IMR-90 (cell line): Measurements from ENCODE around the gene PEF1. TPM values are rescaled to one million over a fixed set of nuclear protein-coding genes. Genes with fewer than 3 reads are reported as not detected.

ENCODE experiments used
- ATAC-seq: fragments of 200-7000 bp; cut with Tn5 transposase; 2 replicates; pipeline ENCODE4 v1.9.1; 2020; ENCODE audit warnings: low read depth, mild to moderate bottlenecking, moderate library complexity
- BruUV-seq: library from RNA; stranded (reverse); fragments of 400-500 nt; replicated peaks from 2 replicates; lab custom pipeline; 2021; lab: Mats Ljungman, UMichigan
- CTCF ChIA-PET: fragments of 300-600 bp; formaldehyde crosslinking; extraction: SDS; loops from one replicate; lab custom pipeline; 2021; ENCODE audit warnings: antibody characterized with exemption; lab: Yijun Ruan, JAX
- POLR2A ChIA-PET: fragments of 300-600 bp; sonication (Branson Sonifier 250); formaldehyde crosslinking; loops from one replicate; lab custom pipeline; 2022; ENCODE audit warnings: antibody characterized with exemption; ENCODE audit not compliant: unreplicated experiment; lab: Charles Lee
- DNase-seq: peaks from one replicate; pipeline ENCODE4 v3.0.0; 2013
- H2AFZ ChIP-seq: replicated peaks from 2 replicates; pipeline ENCODE3; 2013; ENCODE audit warnings: low read length, mild to moderate bottlenecking; ENCODE audit not compliant: poor library complexity
- H2AK5ac ChIP-seq: 2 replicates; pipeline ENCODE4 v1.6.1; 2013; ENCODE audit warnings: low read depth, low read length, inconsistent platforms
- H2AK9ac ChIP-seq: replicated peaks from 2 replicates; pipeline ENCODE3; 2013; ENCODE audit warnings: mild to moderate bottlenecking, low read depth, low read length, moderate library complexity; ENCODE audit not compliant: poor library complexity
- H2BK120ac ChIP-seq: 2 replicates; pipeline ENCODE4 v1.6.1; 2013; ENCODE audit warnings: low read depth, low read length, inconsistent platforms
- H2BK15ac ChIP-seq: 3 replicates; pipeline ENCODE4 v1.6.1; 2013; ENCODE audit warnings: low read depth, low read length, inconsistent platforms
- H2BK20ac ChIP-seq: 2 replicates; pipeline ENCODE4 v1.6.1; 2013; ENCODE audit warnings: low read depth, mild to moderate bottlenecking, inconsistent platforms, low read length, moderate library complexity
- H2BK5ac ChIP-seq: 2 replicates; pipeline ENCODE4 v1.6.1; 2013; ENCODE audit warnings: mild to moderate bottlenecking, low read depth, low read length, inconsistent platforms; ENCODE audit not compliant: poor library complexity, severe bottlenecking
- H3K14ac ChIP-seq: replicated peaks from 2 replicates; pipeline ENCODE4 v1.6.1; 2013; ENCODE audit warnings: low read depth, low read length, inconsistent platforms
- H3K18ac ChIP-seq: 2 replicates; pipeline ENCODE4 v1.6.1; 2013; ENCODE audit warnings: low read depth, low read length, control low read depth
- H3K23ac ChIP-seq: 2 replicates; pipeline ENCODE4 v1.6.1; 2013; ENCODE audit warnings: low read depth, low read length, inconsistent platforms
- H3K27ac ChIP-seq: 2 replicates; pipeline ENCODE4 v1.5.1; 2013; ENCODE audit warnings: mild to moderate bottlenecking, control low read depth, low read length; ENCODE audit not compliant: insufficient read depth
- H3K27me3 ChIP-seq: 2 replicates; pipeline ENCODE4 v1.6.1; 2013; ENCODE audit warnings: low read length; ENCODE audit not compliant: control insufficient read depth, insufficient read depth
- H3K36me3 ChIP-seq: 2 replicates; pipeline ENCODE4 v1.6.1; 2013; ENCODE audit warnings: low read length, mixed read lengths; ENCODE audit not compliant: control insufficient read depth, insufficient read depth
- H3K4ac ChIP-seq: 2 replicates; pipeline ENCODE4 v1.6.1; 2013; ENCODE audit warnings: low read depth, low read length, inconsistent platforms
- H3K4me1 ChIP-seq: 2 replicates; pipeline ENCODE4 v1.6.1; 2013; ENCODE audit warnings: low read length, mixed read lengths; ENCODE audit not compliant: control insufficient read depth, insufficient read depth
- H3K4me2 ChIP-seq: 2 replicates; pipeline ENCODE4 v1.6.1; 2013; ENCODE audit warnings: low read depth, mild to moderate bottlenecking, control low read depth, low read length, moderate library complexity
- H3K4me3 ChIP-seq: 2 replicates; pipeline ENCODE4 v1.5.1; 2013; ENCODE audit warnings: low read depth, mild to moderate bottlenecking, control low read depth, low read length, moderate library complexity; ENCODE audit not compliant: insufficient read depth
- H3K56ac ChIP-seq: 2 replicates; pipeline ENCODE4 v1.6.1; 2013; ENCODE audit warnings: low read length, inconsistent platforms; ENCODE audit not compliant: insufficient read depth; ENCODE audit errors: extremely low read depth
- H3K79me1 ChIP-seq, 2 experiments: 2 replicates each; pipeline ENCODE4 v1.6.1; 2013; ENCODE audit warnings: low read length in 2 of 2, inconsistent platforms in 1 of 2, low read depth in 1 of 2
- H3K9ac ChIP-seq: 2 replicates; pipeline ENCODE4 v1.6.1; 2013; ENCODE audit warnings: low read depth, low read length, control low read depth
- H3K9me1 ChIP-seq: 2 replicates; pipeline ENCODE4 v1.6.1; 2013; ENCODE audit warnings: low read length, inconsistent platforms; ENCODE audit not compliant: insufficient read depth
- H3K9me3 ChIP-seq: 2 replicates; pipeline ENCODE4 v1.6.1; 2013; ENCODE audit warnings: low read length; ENCODE audit not compliant: control insufficient read depth, insufficient read depth
- H4K20me1 ChIP-seq: 2 replicates; pipeline ENCODE4 v1.6.1; 2013; ENCODE audit warnings: low read length, inconsistent platforms; ENCODE audit not compliant: insufficient read depth
- H4K5ac ChIP-seq: 2 replicates; pipeline ENCODE4 v1.6.1; 2013; ENCODE audit warnings: mild to moderate bottlenecking, low read depth, low read length, control low read depth
- H4K8ac ChIP-seq, 2 experiments: 2 replicates each; pipeline ENCODE4 v1.6.1; 2013; ENCODE audit warnings: low read depth in 2 of 2, low read length in 2 of 2, control low read depth in 1 of 2, inconsistent platforms in 1 of 2
- H4K91ac ChIP-seq: 2 replicates; pipeline ENCODE4 v1.6.1; 2013; ENCODE audit warnings: low read depth, low read length, inconsistent platforms; ENCODE audit not compliant: insufficient read depth
- CHD1 ChIP-seq: IDR thresholded peaks from 2 replicates; pipeline ENCODE4 v1.6.1; 2012; ENCODE audit warnings: low read depth, low read length, improper control_type of control experiment
- FOS ChIP-seq: fragments of 150-350 bp; IDR thresholded peaks from 2 replicates; pipeline ENCODE4 v1.6.1; 2016; ENCODE audit warnings: low read depth, low read length
- MAFK ChIP-seq: IDR thresholded peaks from 2 replicates; pipeline ENCODE4 v1.6.1; 2012; ENCODE audit warnings: low read depth, low read length, improper control_type of control experiment
- MAZ ChIP-seq: IDR thresholded peaks from 2 replicates; pipeline ENCODE4 v1.6.1; 2012; ENCODE audit warnings: low read depth, mild to moderate bottlenecking, low read length, improper control_type of control experiment, moderate library complexity, borderline replicate concordance
- NFE2L2 ChIP-seq: fragments of 150-350 bp; IDR thresholded peaks from 2 replicates; pipeline ENCODE4 v1.6.1; 2016; ENCODE audit warnings: low read depth, mild to moderate bottlenecking, low read length
- POLR2A ChIP-seq: IDR thresholded peaks from 2 replicates; pipeline ENCODE4 v1.6.1; 2012; ENCODE audit warnings: mild to moderate bottlenecking, low read depth, low read length
- RAD21 ChIP-seq: IDR thresholded peaks from 2 replicates; pipeline ENCODE4 v1.6.1; 2012; ENCODE audit warnings: low read length, improper control_type of control experiment
- RFX5 ChIP-seq: IDR thresholded peaks from 2 replicates; pipeline ENCODE4 v1.8.0; 2012; ENCODE audit warnings: low read depth, mild to moderate bottlenecking, low read length, moderate library complexity
- SMC3 ChIP-seq: fragments of 150-350 bp; IDR thresholded peaks from 2 replicates; pipeline ENCODE4 v1.6.1; 2016; ENCODE audit warnings: low read depth, mild to moderate bottlenecking, antibody characterized with exemption, low read length, moderate library complexity
- WGBS, 2 experiments: methylation state at CpG; one replicate each; pipeline versions ENCODE4 v1.1.5 to v1.1.7; 2013; ENCODE audit warnings: missing lambda C conversion rate in 2 of 2; ENCODE audit not compliant: insufficient read length in 1 of 2; ENCODE audit errors: extremely low coverage in 2 of 2; 5-methylcytosine and 5-hydroxymethylcytosine counted together
- dilution Hi-C: fragments of 300-500 bp; cut with HindIII; formaldehyde crosslinking; loops from one replicate; pipeline ENCODE4 v1.14.3; 2018; ENCODE audit warnings: low sequenced_read_pairs; ENCODE audit not compliant: unreplicated experiment
- in situ Hi-C: fragments of 300-500 bp; cut with MboI; formaldehyde crosslinking; loops from 3 replicates; pipeline ENCODE4 v1.14.3; 2019; ENCODE audit warnings: low sequenced_read_pairs, inconsistent platforms, mixed read lengths
- intact Hi-C: fragments of 100-400 bp; cut with micrococcal nuclease; formaldehyde crosslinking; loops from 2 replicates; pipeline ENCODE4 v1.10.0; 2022
- polyA plus RNA-seq, 3 experiments: library from polyadenylated mRNA; depleted of rRNA; stranded (reverse); fragments of >200 nt; gene quantifications; 2 replicates each; pipeline ENCODE4 v1.2.3, GENCODE V29; 2012; ENCODE audit warnings: low replicate concordance in 1 of 3
- total RNA-seq: library from RNA; depleted of rRNA; stranded (reverse); fragments of >200 nt; gene quantifications from 2 replicates; pipeline ENCODE4 v1.2.3, GENCODE V29; 2012
- TF ChIP-seq, protein P1 (sequence below): conservative IDR thresholded peaks from 2 replicates; pipeline ENCODE4 v1.5.1; 2012; ENCODE audit warnings: mild to moderate bottlenecking, low read depth, low read length, improper control_type of control experiment

The PEF1 gene
- total and polyA plus RNA-seq, 2 of the 4 experiments (the other 2 are of a cell fraction) = 84.2 to 104 TPM

DNA sequence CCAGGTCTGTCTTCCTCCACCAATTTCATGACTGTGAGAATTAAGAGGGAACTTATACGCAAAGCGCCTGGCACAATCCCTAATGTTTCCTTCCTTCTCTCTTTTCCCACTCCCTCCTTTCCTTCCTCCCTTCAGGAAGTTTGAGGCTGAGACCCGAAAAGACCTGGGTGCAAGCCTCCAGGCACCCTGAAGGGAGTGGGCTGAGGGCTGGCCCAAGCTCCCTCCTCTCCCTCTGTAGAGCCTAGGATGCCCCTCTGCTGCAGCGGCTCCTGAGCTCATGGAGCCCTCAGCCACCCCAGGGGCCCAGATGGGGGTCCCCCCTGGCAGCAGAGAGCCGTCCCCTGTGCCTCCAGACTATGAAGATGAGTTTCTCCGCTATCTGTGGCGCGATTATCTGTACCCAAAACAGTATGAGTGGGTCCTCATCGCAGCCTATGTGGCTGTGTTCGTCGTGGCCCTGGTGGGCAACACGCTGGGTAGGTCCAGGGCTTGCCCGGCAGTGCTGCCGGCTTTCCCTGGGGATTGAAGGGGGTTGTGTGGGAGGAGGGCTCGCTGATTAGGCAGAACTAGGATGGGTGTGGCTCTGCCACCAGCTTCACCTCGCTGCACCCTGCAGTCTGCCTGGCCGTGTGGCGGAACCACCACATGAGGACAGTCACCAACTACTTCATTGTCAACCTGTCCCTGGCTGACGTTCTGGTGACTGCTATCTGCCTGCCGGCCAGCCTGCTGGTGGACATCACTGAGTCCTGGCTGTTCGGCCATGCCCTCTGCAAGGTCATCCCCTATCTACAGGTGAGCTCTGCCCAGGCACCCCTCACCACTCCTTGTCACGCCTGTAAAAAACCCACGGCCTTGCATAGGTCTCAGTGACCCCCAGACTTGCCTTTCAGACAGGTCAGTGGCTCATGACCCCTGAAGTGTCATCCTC lies 25.5 kb downstream of the PEF1 start (continued):
- no peak for TF ChIP-seq SMC3
- no peak for TF ChIP-seq POLR2A
- no peak for TF ChIP-seq FOS

DNA sequence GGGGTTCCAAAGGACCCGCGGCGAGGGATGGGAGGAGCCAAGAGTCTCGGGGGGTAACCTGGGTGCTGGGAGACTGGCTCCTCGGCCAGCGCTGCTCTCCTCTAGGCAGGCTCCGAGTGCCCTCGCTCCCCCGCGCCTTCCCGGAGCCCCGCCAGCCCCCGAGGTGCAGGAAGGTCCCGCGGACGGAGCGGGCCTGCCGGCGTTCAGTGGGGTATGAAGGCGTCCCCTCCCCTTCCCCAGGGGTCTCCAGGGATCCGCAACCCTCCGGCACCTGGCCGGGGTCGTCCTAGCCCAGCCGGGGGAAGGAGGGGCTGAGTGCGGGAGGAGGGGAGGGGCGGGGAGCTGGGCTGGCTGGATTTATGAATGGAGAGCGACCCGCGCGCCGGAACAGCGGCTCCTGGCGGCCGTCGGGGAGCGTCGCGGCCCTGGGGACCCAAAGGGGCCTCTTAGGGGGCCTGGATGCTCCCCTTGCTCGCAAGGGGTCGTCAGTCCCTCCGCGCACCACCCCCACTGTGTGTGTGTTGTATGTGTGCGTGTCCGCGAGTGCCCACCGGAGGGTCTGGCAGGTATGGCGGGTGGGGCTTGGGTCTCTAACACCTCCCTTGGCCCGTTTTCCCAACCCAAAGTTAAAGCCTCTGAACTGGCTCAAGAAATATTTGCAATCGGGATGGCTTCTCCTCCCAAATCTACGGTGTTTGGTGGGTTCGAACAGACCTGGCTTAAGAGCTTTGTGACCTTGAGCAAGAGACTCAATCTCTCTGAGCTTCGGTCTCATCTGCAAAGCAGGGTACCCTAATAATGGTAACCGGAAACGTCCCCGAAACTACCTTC lies 26.5 kb downstream of the PEF1 start:
- Histone ChIP-seq H3K4me2 (peak overlapping the region; percentile 93), H3K4ac (no peak overlapping the region), H3K14ac (no peak overlapping the region), H2BK15ac (no peak overlapping the region), H2BK20ac (no peak overlapping the region), H4K8ac (no peak overlapping the region), H2AK9ac (no peak overlapping the region), H3K4me3 (peak overlapping the region; percentile 54), H2AFZ (peak overlapping the region; percentile 91), H3K27ac (no peak overlapping the region), H2AK5ac (no peak overlapping the region), H4K91ac (no peak overlapping the region), H3K9me3 (no peaks in the 10 kb centered on the region), H2BK120ac (no peak overlapping the region), H3K23ac (no peak overlapping the region), H3K27me3 (peaks cover 38% of the 10 kb centered on the region), H3K36me3 (no peaks in the 10 kb centered on the region), H3K9me1 (0 out of 2 replicates have a peak, but pooled peaks cover 6% of the 10 kb centered on the region), H3K79me1 (no peaks in the 10 kb centered on the region), H4K20me1 (no peaks in the 10 kb centered on the region), H4K5ac (no peak overlapping the region), H3K56ac (no peak overlapping the region), H3K9ac (no peak overlapping the region), H2BK5ac (no peak overlapping the region), H3K18ac (no peak overlapping the region), H3K4me1 (no peaks in the 10 kb centered on the region; the same call in 1 of the 2 replicates)
- ATAC-seq (peak; percentile 91), DNase-seq (peak; percentile 12)
- intact Hi-C loops = loop anchor here (1.0 kb wide), 1 partner anchor 54 kb away; no protein-coding TSS in a partner anchor
- POLR2A ChIA-PET = no interaction called here
- WGBS, 2 experiments = 39% methylated on average over 12 of the region's 56 CpGs; no CpG with 5 or more reads in 1 of the 2 experiments
- in situ Hi-C loops = loop anchor here (10.0 kb wide), 1 partner anchor 53 kb away; no protein-coding TSS in a partner anchor
- CTCF ChIA-PET = interaction anchor here (0.5 to 2.5 kb wide), 5 partner anchors 17 to 606 kb away, joined by 3 to 10 read pairs (median 6); no protein-coding TSS in a partner anchor
- no TSS peak for BruUV-seq
- dilution Hi-C loops = no loop called here
- peak; percentile 63 for TF ChIP-seq SMC3
- no peak for TF ChIP-seq RFX5
- no peak for TF ChIP-seq NFE2L2
- TF ChIP-seq, protein P1, sequence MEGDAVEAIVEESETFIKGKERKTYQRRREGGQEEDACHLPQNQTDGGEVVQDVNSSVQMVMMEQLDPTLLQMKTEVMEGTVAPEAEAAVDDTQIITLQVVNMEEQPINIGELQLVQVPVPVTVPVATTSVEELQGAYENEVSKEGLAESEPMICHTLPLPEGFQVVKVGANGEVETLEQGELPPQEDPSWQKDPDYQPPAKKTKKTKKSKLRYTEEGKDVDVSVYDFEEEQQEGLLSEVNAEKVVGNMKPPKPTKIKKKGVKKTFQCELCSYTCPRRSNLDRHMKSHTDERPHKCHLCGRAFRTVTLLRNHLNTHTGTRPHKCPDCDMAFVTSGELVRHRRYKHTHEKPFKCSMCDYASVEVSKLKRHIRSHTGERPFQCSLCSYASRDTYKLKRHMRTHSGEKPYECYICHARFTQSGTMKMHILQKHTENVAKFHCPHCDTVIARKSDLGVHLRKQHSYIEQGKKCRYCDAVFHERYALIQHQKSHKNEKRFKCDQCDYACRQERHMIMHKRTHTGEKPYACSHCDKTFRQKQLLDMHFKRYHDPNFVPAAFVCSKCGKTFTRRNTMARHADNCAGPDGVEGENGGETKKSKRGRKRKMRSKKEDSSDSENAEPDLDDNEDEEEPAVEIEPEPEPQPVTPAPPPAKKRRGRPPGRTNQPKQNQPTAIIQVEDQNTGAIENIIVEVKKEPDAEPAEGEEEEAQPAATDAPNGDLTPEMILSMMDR = peak; percentile 70
- peak; percentile 42 for TF ChIP-seq RAD21
- TF ChIP-seq CHD1 = no peak
- TF ChIP-seq MAFK = no peak
- TF ChIP-seq MAZ = peak; percentile 53; the same call in 1 of the 2 replicates
